Measurements from ENCODE around the gene WDR49.

DNA sequence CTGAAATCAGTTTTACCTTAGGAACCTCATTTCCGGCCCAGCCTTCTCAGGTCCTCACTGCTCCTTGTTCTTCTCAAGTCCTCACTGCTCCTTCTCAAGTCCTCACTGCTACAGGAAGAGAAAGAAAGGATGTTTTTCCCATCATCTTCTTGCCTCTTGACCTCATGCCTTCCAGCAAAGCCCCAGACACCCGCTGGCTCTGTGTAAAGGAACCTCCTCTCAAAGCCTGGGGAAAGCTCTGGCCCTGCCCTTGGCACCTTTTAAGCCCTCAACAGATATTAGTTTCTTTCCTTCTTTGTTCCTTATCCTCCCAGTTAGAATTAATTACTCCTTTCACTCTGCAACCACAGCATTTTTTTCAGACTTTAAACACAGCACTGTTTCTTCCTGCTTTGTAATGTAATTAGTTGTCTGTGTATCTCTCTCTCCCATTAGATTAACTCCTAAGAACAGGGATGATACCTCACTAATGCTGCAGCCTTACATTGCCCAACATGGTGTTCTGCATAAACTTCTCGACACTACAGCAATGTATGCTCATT lies 4.0 kb upstream of the WDR49 start:
- TF ChIP-seq YY1 (IDR thresholded peaks at IDR 0.05; ENCODE audit: low read depth) (no peak), TAF1 (IDR thresholded peaks at IDR 0.05; ENCODE audit: low read depth) (no peak), EP300 (IDR thresholded peaks at IDR 0.05; ENCODE audit: borderline replicate concordance) (no peak), TEAD4 (IDR thresholded peaks at IDR 0.05) (no peak), RAD21 (IDR thresholded peaks at IDR 0.05; ENCODE audit: low read depth) (no peak), CEBPB (IDR thresholded peaks at IDR 0.05) (no peak), CREB1 (IDR thresholded peaks at IDR 0.05; ENCODE audit: low read depth) (no peak)
- TF ChIP-seq, protein P1, sequence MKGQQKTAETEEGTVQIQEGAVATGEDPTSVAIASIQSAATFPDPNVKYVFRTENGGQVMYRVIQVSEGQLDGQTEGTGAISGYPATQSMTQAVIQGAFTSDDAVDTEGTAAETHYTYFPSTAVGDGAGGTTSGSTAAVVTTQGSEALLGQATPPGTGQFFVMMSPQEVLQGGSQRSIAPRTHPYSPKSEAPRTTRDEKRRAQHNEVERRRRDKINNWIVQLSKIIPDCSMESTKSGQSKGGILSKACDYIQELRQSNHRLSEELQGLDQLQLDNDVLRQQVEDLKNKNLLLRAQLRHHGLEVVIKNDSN (IDR thresholded peaks at IDR 0.05): no peak
- TF ChIP-seq, protein P2, sequence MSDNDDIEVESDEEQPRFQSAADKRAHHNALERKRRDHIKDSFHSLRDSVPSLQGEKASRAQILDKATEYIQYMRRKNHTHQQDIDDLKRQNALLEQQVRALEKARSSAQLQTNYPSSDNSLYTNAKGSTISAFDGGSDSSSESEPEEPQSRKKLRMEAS (IDR thresholded peaks at IDR 0.05): no peak
- TF ChIP-seq, protein P3, sequence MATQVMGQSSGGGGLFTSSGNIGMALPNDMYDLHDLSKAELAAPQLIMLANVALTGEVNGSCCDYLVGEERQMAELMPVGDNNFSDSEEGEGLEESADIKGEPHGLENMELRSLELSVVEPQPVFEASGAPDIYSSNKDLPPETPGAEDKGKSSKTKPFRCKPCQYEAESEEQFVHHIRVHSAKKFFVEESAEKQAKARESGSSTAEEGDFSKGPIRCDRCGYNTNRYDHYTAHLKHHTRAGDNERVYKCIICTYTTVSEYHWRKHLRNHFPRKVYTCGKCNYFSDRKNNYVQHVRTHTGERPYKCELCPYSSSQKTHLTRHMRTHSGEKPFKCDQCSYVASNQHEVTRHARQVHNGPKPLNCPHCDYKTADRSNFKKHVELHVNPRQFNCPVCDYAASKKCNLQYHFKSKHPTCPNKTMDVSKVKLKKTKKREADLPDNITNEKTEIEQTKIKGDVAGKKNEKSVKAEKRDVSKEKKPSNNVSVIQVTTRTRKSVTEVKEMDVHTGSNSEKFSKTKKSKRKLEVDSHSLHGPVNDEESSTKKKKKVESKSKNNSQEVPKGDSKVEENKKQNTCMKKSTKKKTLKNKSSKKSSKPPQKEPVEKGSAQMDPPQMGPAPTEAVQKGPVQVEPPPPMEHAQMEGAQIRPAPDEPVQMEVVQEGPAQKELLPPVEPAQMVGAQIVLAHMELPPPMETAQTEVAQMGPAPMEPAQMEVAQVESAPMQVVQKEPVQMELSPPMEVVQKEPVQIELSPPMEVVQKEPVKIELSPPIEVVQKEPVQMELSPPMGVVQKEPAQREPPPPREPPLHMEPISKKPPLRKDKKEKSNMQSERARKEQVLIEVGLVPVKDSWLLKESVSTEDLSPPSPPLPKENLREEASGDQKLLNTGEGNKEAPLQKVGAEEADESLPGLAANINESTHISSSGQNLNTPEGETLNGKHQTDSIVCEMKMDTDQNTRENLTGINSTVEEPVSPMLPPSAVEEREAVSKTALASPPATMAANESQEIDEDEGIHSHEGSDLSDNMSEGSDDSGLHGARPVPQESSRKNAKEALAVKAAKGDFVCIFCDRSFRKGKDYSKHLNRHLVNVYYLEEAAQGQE (IDR thresholded peaks at IDR 0.05; ENCODE audit: low read depth): no peak

Measured in Ishikawa (cell line).